HepG2 (cell line): ENCODE data around the gene LARP4. TPM values are rescaled to one million over a fixed set of nuclear protein-coding genes. Genes with fewer than 3 reads are reported as not detected.

Experiments used
- CEBPB ChIP-seq: IDR thresholded peaks from 2 replicates; pipeline ENCODE4 v1.6.1; 2011; ENCODE audit warnings: low read depth, low read length, improper control_type of control experiment, borderline replicate concordance
- CHD4 ChIP-seq: fragments of 200-600 bp; sonication (generic); IDR thresholded peaks from 2 replicates; pipeline ENCODE4 v1.7.0; 2017; ENCODE audit warnings: mild to moderate bottlenecking, low read length, borderline replicate concordance
- DBP ChIP-seq: sonication (generic); formaldehyde crosslinking; IDR thresholded peaks from 2 replicates; pipeline ENCODE4 v1.4.0; 2020; ENCODE audit warnings: missing genetic modification reagents; ENCODE audit errors: not compliant biosample characterization
- FOXK2 ChIP-seq: fragments of 450-650 bp; IDR thresholded peaks from 2 replicates; pipeline ENCODE4 v1.6.1; 2016
- FOXO1 ChIP-seq: sonication (generic); formaldehyde crosslinking; IDR thresholded peaks from 2 replicates; pipeline ENCODE4 v1.4.0; 2020; ENCODE audit warnings: missing genetic modification reagents
- MYPOP ChIP-seq: sonication (generic); formaldehyde crosslinking; IDR thresholded peaks from 2 replicates; pipeline ENCODE4 v1.8.1; 2023; ENCODE audit warnings: mild to moderate bottlenecking, moderate library complexity, missing genetic modification reagents
- NR2F2 ChIP-seq: IDR thresholded peaks from 2 replicates; pipeline ENCODE4 v1.6.1; 2012; ENCODE audit warnings: low read depth, inconsistent platforms, borderline replicate concordance
- POGK ChIP-seq: sonication (generic); formaldehyde crosslinking; conservative IDR thresholded peaks from 2 replicates; pipeline ENCODE4 v1.8.0; 2022; ENCODE audit warnings: mild to moderate bottlenecking, moderate library complexity, missing genetic modification reagents
- PREB ChIP-seq: sonication (generic); formaldehyde crosslinking; IDR thresholded peaks from 2 replicates; pipeline ENCODE4 v1.4.0; 2020; ENCODE audit warnings: missing genetic modification reagents
- SAP130 ChIP-seq: IDR thresholded peaks from 2 replicates; pipeline ENCODE4 v1.6.1; 2016; ENCODE audit warnings: low read depth
- SNAI1 ChIP-seq: sonication (generic); formaldehyde crosslinking; IDR thresholded peaks from 2 replicates; pipeline ENCODE4 v1.5.0; 2020; ENCODE audit warnings: mild to moderate bottlenecking, missing genetic modification reagents, borderline replicate concordance
- SRSF4 ChIP-seq: fragments of 200-400 bp; formaldehyde crosslinking; IDR thresholded peaks from one replicate; pipeline ENCODE4 v1.6.1; 2018; ENCODE audit warnings: mild to moderate bottlenecking, low read depth, low read length, moderate library complexity; ENCODE audit not compliant: poor library complexity, severe bottlenecking
- ZNF777 ChIP-seq: sonication (generic); formaldehyde crosslinking; IDR thresholded peaks from 2 replicates; pipeline ENCODE4 v1.4.0; 2020; ENCODE audit warnings: missing genetic modification reagents
- ZSCAN12 ChIP-seq: sonication (generic); formaldehyde crosslinking; IDR thresholded peaks from 2 replicates; pipeline ENCODE4 v1.9.0; 2021; ENCODE audit warnings: mild to moderate bottlenecking, missing genetic modification reagents
- polyA plus RNA-seq, 8 experiments: library from polyadenylated mRNA; depleted of rRNA in 3 of 8; stranded (reverse) in 7 of 8; unstranded in 1 of 8; fragments of >200 nt; fragmentation: Illumina TruSeq in 4 of 8; extraction: Trizol in 4 of 8; gene quantifications; 2 replicates each; pipeline versions ENCODE4 v1.2.1 to v1.2.3, GENCODE V29; 2011 to 2016; ENCODE audit warnings: low read depth in 4 of 8, missing spikeins in 1 of 8, mixed read lengths in 1 of 8; ENCODE audit not compliant: insufficient read depth in 1 of 8
- total RNA-seq, 5 experiments: library from RNA; depleted of rRNA; stranded (reverse); fragments of >200 nt; fragmentation: Illumina TruSeq; extraction: Trizol; gene quantifications; 2 replicates each; pipeline ENCODE4 v1.2.3, GENCODE V29; 2016; ENCODE audit warnings: low read depth in 1 of 5
- TF ChIP-seq, protein P1 (sequence below): sonication (generic); formaldehyde crosslinking; IDR thresholded peaks from 2 replicates; pipeline ENCODE4 v1.5.1; 2020; ENCODE audit warnings: mild to moderate bottlenecking, missing genetic modification reagents, borderline replicate concordance
- TF ChIP-seq, protein P2 (sequence below): sonication (generic); formaldehyde crosslinking; IDR thresholded peaks from 2 replicates; pipeline ENCODE4 v1.4.0; 2020; ENCODE audit warnings: missing genetic modification reagents

The LARP4 gene
- total and polyA plus RNA-seq, 2 of the 13 experiments (the other 11 are each of a cell fraction or from before 2014, with no cell fraction given), result 16.4 to 42.7 TPM

- TF ChIP-seq, protein P1, sequence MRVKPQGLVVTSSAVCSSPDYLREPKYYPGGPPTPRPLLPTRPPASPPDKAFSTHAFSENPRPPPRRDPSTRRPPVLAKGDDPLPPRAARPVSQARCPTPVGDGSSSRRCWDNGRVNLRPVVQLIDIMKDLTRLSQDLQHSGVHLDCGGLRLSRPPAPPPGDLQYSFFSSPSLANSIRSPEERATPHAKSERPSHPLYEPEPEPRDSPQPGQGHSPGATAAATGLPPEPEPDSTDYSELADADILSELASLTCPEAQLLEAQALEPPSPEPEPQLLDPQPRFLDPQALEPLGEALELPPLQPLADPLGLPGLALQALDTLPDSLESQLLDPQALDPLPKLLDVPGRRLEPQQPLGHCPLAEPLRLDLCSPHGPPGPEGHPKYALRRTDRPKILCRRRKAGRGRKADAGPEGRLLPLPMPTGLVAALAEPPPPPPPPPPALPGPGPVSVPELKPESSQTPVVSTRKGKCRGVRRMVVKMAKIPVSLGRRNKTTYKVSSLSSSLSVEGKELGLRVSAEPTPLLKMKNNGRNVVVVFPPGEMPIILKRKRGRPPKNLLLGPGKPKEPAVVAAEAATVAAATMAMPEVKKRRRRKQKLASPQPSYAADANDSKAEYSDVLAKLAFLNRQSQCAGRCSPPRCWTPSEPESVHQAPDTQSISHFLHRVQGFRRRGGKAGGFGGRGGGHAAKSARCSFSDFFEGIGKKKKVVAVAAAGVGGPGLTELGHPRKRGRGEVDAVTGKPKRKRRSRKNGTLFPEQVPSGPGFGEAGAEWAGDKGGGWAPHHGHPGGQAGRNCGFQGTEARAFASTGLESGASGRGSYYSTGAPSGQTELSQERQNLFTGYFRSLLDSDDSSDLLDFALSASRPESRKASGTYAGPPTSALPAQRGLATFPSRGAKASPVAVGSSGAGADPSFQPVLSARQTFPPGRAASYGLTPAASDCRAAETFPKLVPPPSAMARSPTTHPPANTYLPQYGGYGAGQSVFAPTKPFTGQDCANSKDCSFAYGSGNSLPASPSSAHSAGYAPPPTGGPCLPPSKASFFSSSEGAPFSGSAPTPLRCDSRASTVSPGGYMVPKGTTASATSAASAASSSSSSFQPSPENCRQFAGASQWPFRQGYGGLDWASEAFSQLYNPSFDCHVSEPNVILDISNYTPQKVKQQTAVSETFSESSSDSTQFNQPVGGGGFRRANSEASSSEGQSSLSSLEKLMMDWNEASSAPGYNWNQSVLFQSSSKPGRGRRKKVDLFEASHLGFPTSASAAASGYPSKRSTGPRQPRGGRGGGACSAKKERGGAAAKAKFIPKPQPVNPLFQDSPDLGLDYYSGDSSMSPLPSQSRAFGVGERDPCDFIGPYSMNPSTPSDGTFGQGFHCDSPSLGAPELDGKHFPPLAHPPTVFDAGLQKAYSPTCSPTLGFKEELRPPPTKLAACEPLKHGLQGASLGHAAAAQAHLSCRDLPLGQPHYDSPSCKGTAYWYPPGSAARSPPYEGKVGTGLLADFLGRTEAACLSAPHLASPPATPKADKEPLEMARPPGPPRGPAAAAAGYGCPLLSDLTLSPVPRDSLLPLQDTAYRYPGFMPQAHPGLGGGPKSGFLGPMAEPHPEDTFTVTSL (CRISPR knock-in tag), result peak; percentile 35; the same call in 1 of the 2 replicates
- TF ChIP-seq SRSF4, result no peak
- TF ChIP-seq ZSCAN12 (CRISPR knock-in tag), result no peak
- no peak; the same call in 1 of the 2 replicates for TF ChIP-seq FOXK2
- TF ChIP-seq NR2F2, result no peak; the same call in 1 of the 2 replicates
- no peak for TF ChIP-seq DBP (CRISPR knock-in tag)
- no peak for TF ChIP-seq PREB (CRISPR knock-in tag)
- TF ChIP-seq, protein P2, sequence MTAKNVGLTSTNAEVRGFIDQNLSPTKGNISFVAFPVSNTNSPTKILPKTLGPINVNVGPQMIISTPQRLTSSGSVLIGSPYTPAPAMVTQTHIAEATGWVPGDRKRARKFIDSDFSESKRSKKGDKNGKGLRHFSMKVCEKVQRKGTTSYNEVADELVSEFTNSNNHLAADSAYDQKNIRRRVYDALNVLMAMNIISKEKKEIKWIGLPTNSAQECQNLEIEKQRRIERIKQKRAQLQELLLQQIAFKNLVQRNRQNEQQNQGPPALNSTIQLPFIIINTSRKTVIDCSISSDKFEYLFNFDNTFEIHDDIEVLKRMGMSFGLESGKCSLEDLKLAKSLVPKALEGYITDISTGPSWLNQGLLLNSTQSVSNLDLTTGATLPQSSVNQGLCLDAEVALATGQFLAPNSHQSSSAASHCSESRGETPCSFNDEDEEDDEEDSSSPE, result peak; percentile 80
- TF ChIP-seq POGK (CRISPR knock-in tag), result no peak
- TF ChIP-seq SNAI1 (CRISPR knock-in tag), result no peak
- TF ChIP-seq SAP130 (CRISPR knock-in tag), result peak; percentile 92
- no peak for TF ChIP-seq CHD4
- TF ChIP-seq FOXO1, result 0 out of 2 replicates have a peak, but pooled peaks have one; percentile 29
- TF ChIP-seq MYPOP (CRISPR knock-in tag), result peak; percentile 44; the same call in 1 of the 2 replicates
- TF ChIP-seq CEBPB, result no peak
- no peak for TF ChIP-seq ZNF777 (CRISPR knock-in tag)
Measured at GRCh38 chr12:50400638-50401499, at the start of gene LARP4 (continued).
